ENCODE measurements around the gene SND1. TPM values are rescaled to one million over a fixed set of nuclear protein-coding genes. Genes with fewer than 3 reads are reported as not detected.

Gene SND1
- total and polyA plus RNA-seq, 2 donors (not counting 1 experiment from before 2014, with no cell fraction given), result 44.4 to 165 TPM

- Histone ChIP-seq H3K9me3 (ENCODE audit: control extremely low read depth in 1 of 3, control insufficient read depth in 2 of 3, insufficient read depth in 1 of 3, low read length in 2 of 3) (no peaks in the 10 kb centered on the region), H3K36me3 (replicated peaks in 1 of 2; ENCODE audit: control extremely low read depth in 1 of 2, control insufficient read depth in 1 of 2, extremely low read depth in 1 of 2, insufficient read depth in 2 of 2, low read length in 1 of 2) (peaks cover 0 to 29% of the 10 kb centered on the region in 2 experiments), H3K4me3 (ENCODE audit: control extremely low read depth in 1 of 5, extremely low read depth in 1 of 5, insufficient read depth in 1 of 5, low read depth in 2 of 5, low read length in 4 of 5) (no peak overlapping the region), H3K79me2 (ENCODE audit: control insufficient read depth, insufficient read depth, low read length) (peaks cover 47% of the 10 kb centered on the region), H3K27me3 (replicated peaks in 1 of 4; ENCODE audit: control extremely low read depth in 1 of 4, control insufficient read depth in 3 of 4, insufficient read depth in 4 of 4, low read length in 3 of 4) (no peaks in the 10 kb centered on the region), H3K9ac (ENCODE audit: low read length) (no peak overlapping the region), H3K27ac (ENCODE audit: low read length in 2 of 2) (no peak overlapping the region), H3K4me1 (ENCODE audit: control insufficient read depth in 2 of 2, insufficient read depth in 2 of 2, low read length in 2 of 2) (peaks cover 7 to 8% of the 10 kb centered on the region in 2 donors), H2AFZ (ENCODE audit: insufficient read depth, low read depth, low read length, poor library complexity, severe bottlenecking) (no peak overlapping the region), H4K20me1 (ENCODE audit: control insufficient read depth, insufficient read depth, low read length, poor library complexity, severe bottlenecking) (peaks cover 14% of the 10 kb centered on the region), H3K4me2 (replicated peaks; ENCODE audit: low read depth, low read length, poor library complexity, severe bottlenecking) (no peak overlapping the region)
- H3K9me3 Mint-ChIP-seq (ENCODE audit: insufficient read depth), result no peaks in the 10 kb centered on the region
- H3K4me3 Mint-ChIP-seq, result no peak overlapping the region
- WGBS (ENCODE audit: insufficient coverage), result 93% methylated on average over 2 of the region's 5 CpGs
- peaks cover 17% of the 10 kb centered on the region for H3K4me1 Mint-ChIP-seq
- no peaks in the 10 kb centered on the region for H3K27me3 Mint-ChIP-seq
- no peak for DNase-seq
- H3K27ac Mint-ChIP-seq, result no peak overlapping the region
- no peak for ATAC-seq (ENCODE audit: low read depth)
- intact Hi-C loops (cut with micrococcal nuclease), result no loop called here
- ChIA-PET POLR2A (no interaction called here), CTCF (interaction anchor here (1.4 kb wide), 1 partner anchor 10 kb away, joined by 3 read pairs; no protein-coding TSS in a partner anchor)
- no peak for TF ChIP-seq EZH2 (IDR thresholded peaks at IDR 0.05; ENCODE audit: borderline replicate concordance, insufficient read depth, low read depth, low read length, poor library complexity, severe bottlenecking)
- TF ChIP-seq, protein P1, sequence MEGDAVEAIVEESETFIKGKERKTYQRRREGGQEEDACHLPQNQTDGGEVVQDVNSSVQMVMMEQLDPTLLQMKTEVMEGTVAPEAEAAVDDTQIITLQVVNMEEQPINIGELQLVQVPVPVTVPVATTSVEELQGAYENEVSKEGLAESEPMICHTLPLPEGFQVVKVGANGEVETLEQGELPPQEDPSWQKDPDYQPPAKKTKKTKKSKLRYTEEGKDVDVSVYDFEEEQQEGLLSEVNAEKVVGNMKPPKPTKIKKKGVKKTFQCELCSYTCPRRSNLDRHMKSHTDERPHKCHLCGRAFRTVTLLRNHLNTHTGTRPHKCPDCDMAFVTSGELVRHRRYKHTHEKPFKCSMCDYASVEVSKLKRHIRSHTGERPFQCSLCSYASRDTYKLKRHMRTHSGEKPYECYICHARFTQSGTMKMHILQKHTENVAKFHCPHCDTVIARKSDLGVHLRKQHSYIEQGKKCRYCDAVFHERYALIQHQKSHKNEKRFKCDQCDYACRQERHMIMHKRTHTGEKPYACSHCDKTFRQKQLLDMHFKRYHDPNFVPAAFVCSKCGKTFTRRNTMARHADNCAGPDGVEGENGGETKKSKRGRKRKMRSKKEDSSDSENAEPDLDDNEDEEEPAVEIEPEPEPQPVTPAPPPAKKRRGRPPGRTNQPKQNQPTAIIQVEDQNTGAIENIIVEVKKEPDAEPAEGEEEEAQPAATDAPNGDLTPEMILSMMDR (IDR thresholded peaks at IDR 0.05), result no peak
These were observed 84.5 kb downstream of the SND1 start for GRCh38 chr7:127736511-127736910.

GRCh38 chr7:127738859-127739258, 86.9 kb downstream of the SND1 start:
- CTCF ChIA-PET, result interaction anchor here (1.2 to 1.3 kb wide), 2 partner anchors 31 to 471 kb away, joined by 3 to 7 read pairs; no protein-coding TSS in a partner anchor
- Histone ChIP-seq H3K9ac (ENCODE audit: low read length) (peak overlapping the region; percentile 5), H3K36me3 (replicated peaks in 1 of 2; ENCODE audit: control extremely low read depth in 1 of 2, control insufficient read depth in 1 of 2, extremely low read depth in 1 of 2, insufficient read depth in 2 of 2, low read length in 1 of 2) (peaks cover 0 to 23% of the 10 kb centered on the region in 2 experiments), H3K4me3 (ENCODE audit: control extremely low read depth in 1 of 5, extremely low read depth in 1 of 5, insufficient read depth in 1 of 5, low read depth in 2 of 5, low read length in 4 of 5) (no peak overlapping the region), H3K4me2 (replicated peaks; ENCODE audit: low read depth, low read length, poor library complexity, severe bottlenecking) (no peak overlapping the region), H3K27ac (ENCODE audit: low read length in 2 of 2) (no peak overlapping the region), H3K4me1 (ENCODE audit: control insufficient read depth in 2 of 2, insufficient read depth in 2 of 2, low read length in 2 of 2) (peaks cover 7 to 8% of the 10 kb centered on the region in 2 donors), H4K20me1 (ENCODE audit: control insufficient read depth, insufficient read depth, low read length, poor library complexity, severe bottlenecking) (peaks cover 14% of the 10 kb centered on the region), H3K79me2 (ENCODE audit: control insufficient read depth, insufficient read depth, low read length) (peaks cover 39% of the 10 kb centered on the region), H3K27me3 (replicated peaks in 1 of 4; ENCODE audit: control extremely low read depth in 1 of 4, control insufficient read depth in 3 of 4, insufficient read depth in 4 of 4, low read length in 3 of 4) (no peaks in the 10 kb centered on the region), H2AFZ (ENCODE audit: insufficient read depth, low read depth, low read length, poor library complexity, severe bottlenecking) (no peak overlapping the region), H3K9me3 (ENCODE audit: control extremely low read depth in 1 of 3, control insufficient read depth in 2 of 3, insufficient read depth in 1 of 3, low read length in 2 of 3) (no peaks in the 10 kb centered on the region)
- intact Hi-C loops (cut with micrococcal nuclease), result no loop called here
- Mint-ChIP-seq H3K27me3 (no peaks in the 10 kb centered on the region), H3K27ac (no peak overlapping the region), H3K9me3 (ENCODE audit: insufficient read depth) (no peaks in the 10 kb centered on the region), H3K4me3 (no peak overlapping the region), H3K4me1 (peaks cover 19% of the 10 kb centered on the region)
- POLR2A ChIA-PET, result interaction anchor here (0.6 kb wide), 1 partner anchor 170 kb away, joined by 3 read pairs; no protein-coding TSS in a partner anchor
- TF ChIP-seq, protein P1 (IDR thresholded peaks at IDR 0.05), result no peak
- no peak for TF ChIP-seq EZH2 (IDR thresholded peaks at IDR 0.05; ENCODE audit: borderline replicate concordance, insufficient read depth, low read depth, low read length, poor library complexity, severe bottlenecking)
- whole genome bisulfite sequencing (ENCODE audit: insufficient coverage), result 62% methylated on average over 2 of the region's 2 CpGs
- DNase-seq, result no peak
- ATAC-seq (ENCODE audit: low read depth), result no peak

Data from B cell (primary cell).